ENCODE measurements around the gene GNAT1. TPM values are rescaled to one million over a fixed set of nuclear protein-coding genes. Genes with fewer than 3 reads are reported as not detected.

The GNAT1 gene
- total RNA-seq, 6 donors from 2014 or later = 0.10 to 0.40 TPM; not detected in 4

GRCh38 chr3:50186096-50186495 is 5.3 kb upstream of the GNAT1 start:
- H3K36me3 ChIP-seq = peaks cover 0 to 69% (median 31%) of the 10 kb centered on the region in 4 donors
- peaks cover 0 to 9% (median 0%) of the 10 kb centered on the region in 4 donors for H3K4me1 ChIP-seq
- no peaks in the 10 kb centered on the region for H3K9me3 ChIP-seq
- WGBS, 2 donors = 94 to 99% methylated on average over 9 to 10 of the region's 10 CpGs
- TF ChIP-seq POLR2AphosphoS5 (IDR thresholded peaks at IDR 0.05) (no peak), EP300 (IDR thresholded peaks at IDR 0.05) (no peak), POLR2A (IDR thresholded peaks at IDR 0.05) (no peak), CTCF (IDR thresholded peaks at IDR 0.05) (no peak)
- H3K27ac ChIP-seq = no peak overlapping the region
- ATAC-seq (ENCODE audit: low FRiP score in 2 of 2) = no peak
- H3K27me3 ChIP-seq = no peaks in the 10 kb centered on the region
- DNase-seq = no peak
- no peak overlapping the region for H3K4me3 ChIP-seq

GRCh38 chr3:50187750-50188149 is 3.7 kb upstream of the GNAT1 start:
- Histone ChIP-seq H3K27ac (no peak overlapping the region), H3K4me1 (peaks cover 0 to 11% (median 3%) of the 10 kb centered on the region in 4 donors), H3K27me3 (peaks cover 0 to 1% (median under 1%) of the 10 kb centered on the region in 4 donors), H3K9me3 (no peaks in the 10 kb centered on the region), H3K36me3 (peaks cover 0 to 59% (median 28%) of the 10 kb centered on the region in 4 donors), H3K4me3 (no peak overlapping the region)
- TF ChIP-seq EP300 (IDR thresholded peaks at IDR 0.05) (no peak), CTCF (IDR thresholded peaks at IDR 0.05) (no peak), POLR2AphosphoS5 (IDR thresholded peaks at IDR 0.05) (no peak), POLR2A (IDR thresholded peaks at IDR 0.05) (no peak)
- ATAC-seq (ENCODE audit: low FRiP score in 2 of 2) = no peak
- peak in 1 of 2 donors; percentile 68 for DNase-seq
- WGBS, 2 donors = 93% methylated on average over 18 of the region's 19 CpGs; no CpG with 5 or more reads in 1 of the 2 donors

- ATAC-seq (ENCODE audit: low FRiP score in 2 of 2) = peak; percentile 22 to 58
- Histone ChIP-seq H3K27ac (peak overlapping the region in 1 of 4 donors; percentile 28), H3K4me1 (peaks cover 6 to 23% (median 15%) of the 10 kb centered on the region in 4 donors), H3K9me3 (no peaks in the 10 kb centered on the region), H3K36me3 (peaks cover 0 to 44% (median 18%) of the 10 kb centered on the region in 4 donors), H3K4me3 (no peak overlapping the region), H3K27me3 (peaks cover 2 to 16% (median 12%) of the 10 kb centered on the region in 4 donors)
- WGBS, 2 donors = 12 to 26% methylated on average over 3 to 5 of the region's 5 CpGs
- peak in 1 of 2 donors; percentile 74 for DNase-seq
- TF ChIP-seq CTCF (IDR thresholded peaks at IDR 0.05) = peak; percentile 66 to 83 (median 76)
- no peak for TF ChIP-seq POLR2A (IDR thresholded peaks at IDR 0.05)
- no peak for TF ChIP-seq EP300 (IDR thresholded peaks at IDR 0.05)
- peak in 1 of 2 donors; percentile 45 for TF ChIP-seq POLR2AphosphoS5 (IDR thresholded peaks at IDR 0.05)
These were observed 2.1 kb upstream of the GNAT1 start for GRCh38 chr3:50189274-50189673.

GRCh38 chr3:50189989-50190388 is 1.4 kb upstream of the GNAT1 start:
- WGBS, 2 donors = 85 to 94% methylated on average over 6 to 7 of the region's 7 CpGs
- no peak overlapping the region for H3K4me3 ChIP-seq
- TF ChIP-seq POLR2AphosphoS5 (IDR thresholded peaks at IDR 0.05) (peak in 1 of 2 donors; percentile 41), CTCF (IDR thresholded peaks at IDR 0.05) (no peak)
- peaks cover 2 to 22% (median 14%) of the 10 kb centered on the region in 4 donors for H3K27me3 ChIP-seq
- no peak overlapping the region for H3K27ac ChIP-seq
- H3K36me3 ChIP-seq = peaks cover 0 to 37% (median 13%) of the 10 kb centered on the region in 4 donors
- no peak for ATAC-seq (ENCODE audit: low FRiP score in 2 of 2)
- no peaks in the 10 kb centered on the region for H3K9me3 ChIP-seq
- peaks cover 12 to 28% (median 21%) of the 10 kb centered on the region in 4 donors for H3K4me1 ChIP-seq
- DNase-seq = no peak

- no peak for TF ChIP-seq POLR2AphosphoS5 (IDR thresholded peaks at IDR 0.05)
- no peak for TF ChIP-seq POLR2A (IDR thresholded peaks at IDR 0.05)
- no peak for TF ChIP-seq CTCF (IDR thresholded peaks at IDR 0.05)
- no peak for TF ChIP-seq EP300 (IDR thresholded peaks at IDR 0.05)
- H3K4me1 ChIP-seq = peaks cover 12 to 30% (median 21%) of the 10 kb centered on the region in 4 donors
- DNase-seq (no peak), ATAC-seq (ENCODE audit: low FRiP score in 2 of 2) (no peak)
- H3K9me3 ChIP-seq = no peaks in the 10 kb centered on the region
- peaks cover 0 to 15% (median 4%) of the 10 kb centered on the region in 4 donors for H3K36me3 ChIP-seq
- H3K4me3 ChIP-seq = no peak overlapping the region
- 92 to 94% methylated on average over 3 to 8 of the region's 8 CpGs for WGBS, 2 donors
- peaks cover 2 to 22% (median 14%) of the 10 kb centered on the region in 4 donors for H3K27me3 ChIP-seq
- no peak overlapping the region for H3K27ac ChIP-seq
These were observed 714 bp downstream of the GNAT1 start for GRCh38 chr3:50192124-50192523.

All from upper lobe of left lung (tissue), 6 donors.